ENCODE measurements around the gene DLX1. TPM values are rescaled to one million over a fixed set of nuclear protein-coding genes. Genes with fewer than 3 reads are reported as not detected.

Gene DLX1
- total RNA-seq, 2 experiments from 2014 or later: not detected

GRCh38 chr2:172103471-172104272 lies 18.4 kb downstream of the DLX1 start:
- Histone ChIP-seq H3K27me3 (ENCODE audit: control insufficient read depth in 1 of 2, insufficient read depth in 2 of 2, low read length in 2 of 2) (peaks cover 95 to 98% of the 10 kb centered on the region in 2 experiments), H3K4me1 (ENCODE audit: insufficient read depth, low read length) (peaks cover 79% of the 10 kb centered on the region), H3K4me3 (ENCODE audit: low read length) (peak overlapping the region; percentile 55), H3K9me3 (ENCODE audit: control insufficient read depth in 1 of 2, insufficient read depth in 1 of 2, low read length in 2 of 2) (peaks cover 0 to 77% of the 10 kb centered on the region in 2 experiments), H3K27ac (ENCODE audit: low read depth in 1 of 2, low read length in 2 of 2) (no peak overlapping the region), H3K36me3 (ENCODE audit: insufficient read depth, low read length) (no peaks in the 10 kb centered on the region)
- peaks cover 56% of the 10 kb centered on the region for H3K4me1 Mint-ChIP-seq (ENCODE audit: low read depth)
- H3K36me3 Mint-ChIP-seq (ENCODE audit: low read depth): no peaks in the 10 kb centered on the region
- peaks cover 82% of the 10 kb centered on the region for H3K27me3 Mint-ChIP-seq
- H3K27ac Mint-ChIP-seq: peak overlapping the region; percentile 9
- peak overlapping the region; percentile 82 for H3K4me3 Mint-ChIP-seq
- H3K9me3 Mint-ChIP-seq: no peaks in the 10 kb centered on the region
- peak; percentile 81 for TF ChIP-seq CTCF (IDR thresholded peaks at IDR 0.05)
- POLR2A ChIA-PET: interaction anchor here (0.6 to 3.9 kb wide), 6 partner anchors 11 to 357 kb away, joined by 3 to 23 read pairs (median 3); partner anchors contain the start of gene HAT1
- DNase-seq (peak in 12 of 14 experiments; percentile 37 to 84 (median 55)), ATAC-seq (ENCODE audit: poor library complexity) (peak; percentile 35)
- intact Hi-C loops (cut with DNase I, micrococcal nuclease): loop anchor here (1.0 to 10.0 kb wide), 5 partner anchors 17 to 529 kb away; no protein-coding TSS in a partner anchor
- CTCF ChIA-PET: interaction anchor here (0.9 to 1.1 kb wide), 3 partner anchors 12 to 20 kb away, joined by 3 to 4 read pairs (median 4); no protein-coding TSS in a partner anchor

- H3K4me1 Mint-ChIP-seq (ENCODE audit: low read depth): peaks cover 56% of the 10 kb centered on the region
- no peaks in the 10 kb centered on the region for H3K36me3 Mint-ChIP-seq (ENCODE audit: low read depth)
- Histone ChIP-seq H3K36me3 (ENCODE audit: insufficient read depth, low read length) (no peaks in the 10 kb centered on the region), H3K4me3 (ENCODE audit: low read length) (no peak overlapping the region), H3K27ac (ENCODE audit: low read depth in 1 of 2, low read length in 2 of 2) (no peak overlapping the region), H3K27me3 (ENCODE audit: control insufficient read depth in 1 of 2, insufficient read depth in 2 of 2, low read length in 2 of 2) (peaks cover 91 to 93% of the 10 kb centered on the region in 2 experiments), H3K4me1 (ENCODE audit: insufficient read depth, low read length) (peaks cover 63% of the 10 kb centered on the region), H3K9me3 (ENCODE audit: control insufficient read depth in 1 of 2, insufficient read depth in 1 of 2, low read length in 2 of 2) (peaks cover 0 to 67% of the 10 kb centered on the region in 2 experiments)
- DNase-seq (no peak), ATAC-seq (ENCODE audit: poor library complexity) (no peak)
- H3K4me3 Mint-ChIP-seq: peak overlapping the region; percentile 23
- no peak for TF ChIP-seq CTCF (IDR thresholded peaks at IDR 0.05)
- ChIA-PET POLR2A (interaction anchor here (0.6 to 1.6 kb wide), 2 partner anchors 18 to 405 kb away, joined by 3 to 4 read pairs; no protein-coding TSS in a partner anchor), CTCF (interaction anchor here (1.2 to 1.6 kb wide), 3 partner anchors 22 to 356 kb away, joined by 3 to 5 read pairs (median 4); no protein-coding TSS in a partner anchor)
- H3K27ac Mint-ChIP-seq: no peak overlapping the region
- intact Hi-C loops (cut with DNase I, micrococcal nuclease): loop anchor here (2.0 to 10.0 kb wide), 7 partner anchors 178 to 531 kb away; no protein-coding TSS in a partner anchor
- H3K9me3 Mint-ChIP-seq: no peaks in the 10 kb centered on the region
- H3K27me3 Mint-ChIP-seq: peaks cover 91% of the 10 kb centered on the region
Observed at GRCh38 chr2:172105471-172106107, 20.3 kb downstream of the DLX1 start.

Measured in CD4-positive, alpha-beta T cell (primary cell).